Kidney (tissue), 14 donors: Measurements from ENCODE around the gene TMEM9. TPM values are rescaled to one million over a fixed set of nuclear protein-coding genes. Genes with fewer than 3 reads are reported as not detected.

Source experiments
- DNase-seq, 5 donors: peaks; one replicate each; pipeline ENCODE4 v3.0.0-alpha.2; 2013 to 2020
- FAIRE-seq: peaks from 2 replicates; lab custom pipeline; 2012; peaks lifted over from hg19 to GRCh38; lab: Jason Lieb, UNC
- H3K27ac ChIP-seq, 2 donors: one replicate each; pipeline ENCODE4 v1.7.0; 2013; ENCODE audit warnings: low read depth in 2 of 2, low read length in 2 of 2, inconsistent platforms in 1 of 2
- H3K27me3 ChIP-seq: one replicate; pipeline ENCODE4 v1.7.1; 2013; ENCODE audit warnings: low read length, inconsistent platforms; ENCODE audit not compliant: control insufficient read depth, insufficient read depth
- H3K36me3 ChIP-seq, 3 donors: one replicate each; pipeline versions ENCODE4 v1.7.0 to v1.7.1; 2013; ENCODE audit warnings: low read length in 3 of 3, control low read depth in 1 of 3, inconsistent platforms in 1 of 3; ENCODE audit not compliant: insufficient read depth in 3 of 3, control insufficient read depth in 2 of 3
- H3K4me1 ChIP-seq, 3 donors: one replicate each; pipeline versions ENCODE4 v1.7.0 to v1.7.1; 2013; ENCODE audit warnings: low read length in 3 of 3, inconsistent platforms in 1 of 3, low read depth in 1 of 3; ENCODE audit not compliant: control insufficient read depth in 2 of 3, insufficient read depth in 2 of 3
- H3K4me3 ChIP-seq, 3 donors: one replicate each; pipeline versions ENCODE4 v1.7.0 to v1.8.1; 2013; ENCODE audit warnings: low read length in 3 of 3, control low read depth in 1 of 3, inconsistent platforms in 1 of 3
- H3K9ac ChIP-seq, 3 donors: one replicate each; pipeline versions ENCODE4 v1.7.0 to v1.7.1; 2013; ENCODE audit warnings: low read length in 3 of 3, control low read depth in 1 of 3, inconsistent platforms in 1 of 3
- H3K9me3 ChIP-seq, 3 donors: one replicate each; pipeline versions ENCODE4 v1.7.0 to v1.7.1; 2013; ENCODE audit warnings: low read length in 3 of 3, control low read depth in 1 of 3, inconsistent platforms in 1 of 3; ENCODE audit not compliant: control insufficient read depth in 2 of 3, insufficient read depth in 1 of 3
- CTCF ChIP-seq: IDR thresholded peaks from 3 replicates; pipeline ENCODE4 v1.5.1; 2012; ENCODE audit warnings: mild to moderate bottlenecking, moderate library complexity, borderline replicate concordance; ENCODE audit not compliant: insufficient read depth; ENCODE audit errors: extremely low read depth
- intact Hi-C: fragments of 100-400 bp; cut with DNase I; formaldehyde crosslinking; loops from one replicate; pipeline ENCODE4 v1.11.1; 2022
- polyA plus RNA-seq: library from polyadenylated mRNA; stranded (reverse); fragments of 350-450 nt; fragmentation: Illumina TruSeq; extraction: RNeasy Lipid Tissue Mini Kit (QIAGEN cat#74804); gene quantifications from one replicate; pipeline ENCODE4 v1.2.3, GENCODE V29; 2014; ENCODE audit warnings: low read depth, low replicate concordance; ENCODE audit not compliant: insufficient read depth
- total RNA-seq: library from RNA; stranded (reverse); fragmentation: NEBNext Ultra II Directional; extraction: Animal tissue kit (Norgen Biotek cat#: 25700); gene quantifications from one replicate; pipeline ENCODE4 v1.2.1, GENCODE V29; 2021
- donor health status: control.
- donor health status: control.
- donor health status: control.
- donor health status: control.
- donor health status: control.
- donor health status: DM: yes; HTN: yes; CAD: no.
- donor health status: Normal renal cell carcinoma (clear cell type).

TMEM9 gene
- total and polyA plus RNA-seq, 2 donors from 2014 or later = 81.9 to 166 TPM

- DNase-seq = peak in 3 of 5 donors; percentile 33 to 58 (median 50)
- no peak for FAIRE-seq
- Histone ChIP-seq H3K4me1 (peaks cover 0 to 2% (median 0%) of the 10 kb centered on the region in 3 donors), H3K9me3 (no peaks in the 10 kb centered on the region), H3K4me3 (no peak overlapping the region), H3K27me3 (no peaks in the 10 kb centered on the region), H3K36me3 (no peaks in the 10 kb centered on the region), H3K9ac (no peak overlapping the region), H3K27ac (no peak overlapping the region)
- no peak for TF ChIP-seq CTCF
- intact Hi-C loops = no loop called here
These were observed 64.7 kb downstream of the TMEM9 start for GRCh38 chr1:201089596-201089995.

DNA sequence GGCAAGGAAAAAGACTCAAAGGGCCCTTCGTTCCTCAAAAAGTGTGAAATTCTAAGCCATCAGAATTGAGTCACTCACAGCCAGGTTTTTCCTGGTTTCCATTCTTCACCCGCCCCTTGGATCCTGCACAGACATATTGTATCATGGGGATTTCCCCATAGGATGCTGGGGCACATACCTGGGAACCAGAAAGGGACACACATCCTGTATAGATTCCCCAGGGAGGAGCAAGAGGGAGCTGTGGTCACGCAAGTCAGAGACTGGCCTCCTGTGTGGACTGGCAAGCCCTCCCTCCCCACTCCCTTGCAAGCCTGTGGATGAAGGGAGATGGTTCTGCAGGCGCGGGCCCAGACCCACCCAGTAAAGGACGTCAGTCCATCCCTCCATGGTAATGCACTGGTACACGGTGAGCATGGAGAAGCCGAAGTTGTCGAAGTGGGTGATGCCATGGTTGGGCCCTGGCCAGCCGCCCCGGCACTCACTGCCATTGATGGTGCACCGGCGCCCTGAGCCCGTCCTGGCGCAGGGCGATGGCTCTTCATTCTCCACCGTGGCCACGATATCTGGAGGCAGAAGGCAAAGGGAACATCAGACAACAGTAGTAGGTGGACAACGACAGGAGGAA is 65.3 kb downstream of the TMEM9 start:
- intact Hi-C loops = no loop called here

GRCh38 chr1:201088395-201088794 is 65.9 kb downstream of the TMEM9 start:
- Histone ChIP-seq H3K9ac (no peak overlapping the region), H3K27me3 (no peaks in the 10 kb centered on the region), H3K4me1 (peaks cover 0 to 2% (median 0%) of the 10 kb centered on the region in 3 donors), H3K27ac (no peak overlapping the region), H3K4me3 (no peak overlapping the region), H3K36me3 (no peaks in the 10 kb centered on the region), H3K9me3 (no peaks in the 10 kb centered on the region)
- intact Hi-C loops = no loop called here
- DNase-seq (no peak), FAIRE-seq (no peak)
- TF ChIP-seq CTCF = no peak

More for the DNA sequence above, 65.3 kb downstream of the TMEM9 start:
- Histone ChIP-seq H3K36me3 (no peaks in the 10 kb centered on the region), H3K4me3 (no peak overlapping the region), H3K9me3 (no peaks in the 10 kb centered on the region), H3K27me3 (no peaks in the 10 kb centered on the region), H3K4me1 (peaks cover 0 to 2% (median 0%) of the 10 kb centered on the region in 3 donors), H3K9ac (no peak overlapping the region), H3K27ac (no peak overlapping the region)
- DNase-seq (no peak), FAIRE-seq (no peak)
- TF ChIP-seq CTCF = no peak
